Mucosa of descending colon (tissue), 3 donors: ENCODE results near the gene FAM117B. TPM values are rescaled to one million over a fixed set of nuclear protein-coding genes. Genes with fewer than 3 reads are reported as not detected.

Source experiments
- ATAC-seq: fragments of 200-7000 bp; cut with Tn5 transposase; one replicate; pipeline ENCODE4 v1.9.1; 2020; ENCODE audit warnings: mild to moderate bottlenecking, moderate library complexity
- DNase-seq, 3 donors: peaks; one replicate each; pipeline ENCODE4 v3.0.0-alpha.2; 2020
- H3K36me3 ChIP-seq: fragments of 200-600 bp; one replicate; pipeline ENCODE4 v1.8.0; 2021; ENCODE audit warnings: low read depth, mild to moderate bottlenecking
- H3K4me1 ChIP-seq: fragments of 200-600 bp; one replicate; pipeline ENCODE4 v1.8.0; 2021; ENCODE audit warnings: low read depth, mild to moderate bottlenecking
- H3K4me3 ChIP-seq: fragments of 200-600 bp; one replicate; pipeline ENCODE4 v1.8.0; 2021; ENCODE audit warnings: mild to moderate bottlenecking
- H3K9me3 ChIP-seq: fragments of 200-600 bp; one replicate; pipeline ENCODE4 v1.8.0; 2021; ENCODE audit warnings: mild to moderate bottlenecking
- CTCF ChIP-seq: fragments of 200-600 bp; IDR thresholded peaks from one replicate; pipeline ENCODE4 v1.8.0; 2022; ENCODE audit warnings: antibody characterized with exemption, mild to moderate bottlenecking
- intact Hi-C, 2 donors: fragments of 100-400 bp; cut with DNase I in 1 of 2; cut with micrococcal nuclease in 1 of 2; formaldehyde crosslinking; loops; one replicate each; pipeline versions ENCODE4 v1.11.0 to v1.11.1; 2022; cut with DNase I, micrococcal nuclease
- total RNA-seq, 3 donors: library from RNA; stranded (reverse); fragmentation: NEBNext Ultra II Directional in 2 of 3; extraction: Animal tissue kit (Norgen Biotek cat#: 25700) in 2 of 3; gene quantifications; one replicate each; pipeline versions ENCODE4 v1.2.1 to v1.2.4, GENCODE V29; 2021 to 2023
- donor health status: DM: no; HTN: no; CAD: no; lungs with moderate emphysema.
- donor health status: DM: no; HTN: no; CAD: no.
- donor health status: DM: no; HTN: yes; CAD: no.

FAM117B gene
- total RNA-seq, 3 donors from 2014 or later: 11.5 to 21.7 (median 15.4) TPM

- Histone ChIP-seq H3K4me1 (peaks cover 10% of the 10 kb centered on the region), H3K36me3 (no peaks in the 10 kb centered on the region), H3K9me3 (no peaks in the 10 kb centered on the region), H3K4me3 (no peak overlapping the region)
- intact Hi-C loops: no loop called here
- DNase-seq (no peak), ATAC-seq (no peak)
- TF ChIP-seq CTCF: no peak
These were observed 2.0 kb upstream of the FAM117B start for GRCh38 chr2:202632682-202633290.

- no peak overlapping the region for H3K4me3 ChIP-seq
- peak in 2 of 3 donors; percentile 31 to 53 for DNase-seq
- no peak for TF ChIP-seq CTCF
- no peaks in the 10 kb centered on the region for H3K9me3 ChIP-seq
- no peaks in the 10 kb centered on the region for H3K36me3 ChIP-seq
- intact Hi-C loops: no loop called here
- no peak for ATAC-seq
- peaks cover 16% of the 10 kb centered on the region for H3K4me1 ChIP-seq
These were observed 1.3 kb upstream of the FAM117B start for GRCh38 chr2:202633470-202633869.

GRCh38 chr2:202635428-202636212, 851 bp downstream of the FAM117B start:
- intact Hi-C loops: no loop called here
- TF ChIP-seq CTCF: no peak
- Histone ChIP-seq H3K4me1 (peaks cover 24% of the 10 kb centered on the region), H3K9me3 (no peaks in the 10 kb centered on the region), H3K36me3 (no peaks in the 10 kb centered on the region), H3K4me3 (peak overlapping the region; percentile 97)
- peak; percentile 75 for ATAC-seq
- DNase-seq: peak; percentile 87 to 92 (median 92)

GRCh38 chr2:202636213-202636513, 1.4 kb downstream of the FAM117B start:
- DNase-seq (no peak), ATAC-seq (no peak)
- H3K4me1 ChIP-seq: peaks cover 24% of the 10 kb centered on the region
- H3K36me3 ChIP-seq: no peaks in the 10 kb centered on the region
- no peaks in the 10 kb centered on the region for H3K9me3 ChIP-seq
- no peak for TF ChIP-seq CTCF
- no peak overlapping the region for H3K4me3 ChIP-seq
- intact Hi-C loops: no loop called here

- Histone ChIP-seq H3K36me3 (no peaks in the 10 kb centered on the region), H3K4me1 (peaks cover 34% of the 10 kb centered on the region), H3K9me3 (no peaks in the 10 kb centered on the region), H3K4me3 (no peak overlapping the region)
- DNase-seq (no peak), ATAC-seq (no peak)
- intact Hi-C loops: no loop called here
- TF ChIP-seq CTCF: no peak
These were observed 4.0 kb downstream of the FAM117B start for GRCh38 chr2:202638721-202639120.
